ENCODE measurements around the gene OR4D10. TPM values are rescaled to one million over a fixed set of nuclear protein-coding genes. Genes with fewer than 3 reads are reported as not detected.

Gene OR4D10
- total and polyA plus RNA-seq, 2 of the 4 experiments (the other 2 are of a cell fraction) = not detected

GRCh38 chr11:59448484-59448883 is 24.6 kb upstream of the OR4D10 start:
- BruUV-seq (replicated peaks) = no TSS peak
- H3K27me3 ChIP-seq (ENCODE audit: control insufficient read depth, insufficient read depth, low read length) = no peaks in the 10 kb centered on the region
- no peak overlapping the region for H3K4ac ChIP-seq (ENCODE audit: low read depth, low read length)
- DNase-seq (no peak), ATAC-seq (ENCODE audit: low read depth) (no peak)
- no peaks in the 10 kb centered on the region for H3K79me1 ChIP-seq (ENCODE audit: low read depth in 1 of 2, low read length in 2 of 2)
- H3K36me3 ChIP-seq (ENCODE audit: control insufficient read depth, insufficient read depth, low read length) = no peaks in the 10 kb centered on the region
- no peak overlapping the region for H3K56ac ChIP-seq (ENCODE audit: extremely low read depth, insufficient read depth, low read length)
- H3K18ac ChIP-seq (ENCODE audit: low read depth, low read length) = no peak overlapping the region
- H3K4me3 ChIP-seq (ENCODE audit: insufficient read depth, low read depth, low read length) = no peak overlapping the region
- ChIA-PET POLR2A (ENCODE audit: unreplicated experiment) (no interaction called here), CTCF (interaction anchor here (0.6 kb wide), 1 partner anchor 14 kb away, joined by 3 read pairs; no protein-coding TSS in a partner anchor)
- no peak overlapping the region for H4K91ac ChIP-seq (ENCODE audit: insufficient read depth, low read depth, low read length)
- H3K23ac ChIP-seq (ENCODE audit: low read depth, low read length) = no peak overlapping the region
- dilution Hi-C loops (cut with HindIII; ENCODE audit: low sequenced_read_pairs, unreplicated experiment) (no loop called here), in situ Hi-C loops (cut with MboI; ENCODE audit: low sequenced_read_pairs) (no loop called here), intact Hi-C loops (cut with micrococcal nuclease) (no loop called here)
- H4K5ac ChIP-seq (ENCODE audit: low read depth, low read length) = no peak overlapping the region
- H4K8ac ChIP-seq (ENCODE audit: low read depth in 2 of 2, low read length in 2 of 2) = no peak overlapping the region
- no CpG with 5 or more reads among the region's 2 CpGs for WGBS, 2 experiments (ENCODE audit: extremely low coverage in 2 of 2, insufficient read length in 1 of 2)
- no peak overlapping the region for H2AK5ac ChIP-seq (ENCODE audit: low read depth, low read length)
- H3K9ac ChIP-seq (ENCODE audit: low read depth, low read length) = no peak overlapping the region
- H2BK120ac ChIP-seq (ENCODE audit: low read depth, low read length) = no peak overlapping the region
- no peak overlapping the region for H2AK9ac ChIP-seq (replicated peaks; ENCODE audit: low read depth, low read length, poor library complexity)
- TF ChIP-seq FOS (IDR thresholded peaks at IDR 0.05; ENCODE audit: low read depth, low read length) (no peak), MAFK (IDR thresholded peaks at IDR 0.05; ENCODE audit: low read depth, low read length) (no peak), CHD1 (IDR thresholded peaks at IDR 0.05; ENCODE audit: low read depth, low read length) (no peak), POLR2A (IDR thresholded peaks at IDR 0.05; ENCODE audit: low read depth, low read length) (no peak), RFX5 (IDR thresholded peaks at IDR 0.05; ENCODE audit: low read depth, low read length) (no peak), BHLHE40 (IDR thresholded peaks at IDR 0.05; ENCODE audit: low read depth, low read length) (no peak)
- no peak overlapping the region for H3K4me2 ChIP-seq (ENCODE audit: low read depth, low read length)
- no peak overlapping the region for H2BK15ac ChIP-seq (ENCODE audit: low read depth, low read length)
- no peak overlapping the region for H2AFZ ChIP-seq (replicated peaks; ENCODE audit: low read length, poor library complexity)
- H2BK5ac ChIP-seq (ENCODE audit: low read depth, low read length, poor library complexity, severe bottlenecking) = no peak overlapping the region
- H3K9me3 ChIP-seq (ENCODE audit: control insufficient read depth, insufficient read depth, low read length) = no peaks in the 10 kb centered on the region
- no peak overlapping the region for H3K14ac ChIP-seq (replicated peaks; ENCODE audit: low read depth, low read length)
- no peaks in the 10 kb centered on the region for H3K4me1 ChIP-seq (ENCODE audit: control insufficient read depth, insufficient read depth, low read length)
- no peaks in the 10 kb centered on the region for H4K20me1 ChIP-seq (ENCODE audit: insufficient read depth, low read length)
- no peak overlapping the region for H2BK20ac ChIP-seq (ENCODE audit: low read depth, low read length)
- no peak overlapping the region for H3K27ac ChIP-seq (ENCODE audit: insufficient read depth, low read length)
- no peaks in the 10 kb centered on the region for H3K9me1 ChIP-seq (ENCODE audit: insufficient read depth, low read length)
